ENCODE data around the gene PAN2.

PAN2 gene

GRCh38 chr12:56333679-56334489, at the start of gene PAN2:
Gene PAN2 (minus strand): TSS chr12:56334000. CDS start chr12:56333094, 906 bp downstream.
- Mint-ChIP-seq H3K9me3 (no peaks in the 10 kb centered on the region), H3K4me1 (ENCODE audit: low read depth) (peaks cover 52% of the 10 kb centered on the region)

DNA sequence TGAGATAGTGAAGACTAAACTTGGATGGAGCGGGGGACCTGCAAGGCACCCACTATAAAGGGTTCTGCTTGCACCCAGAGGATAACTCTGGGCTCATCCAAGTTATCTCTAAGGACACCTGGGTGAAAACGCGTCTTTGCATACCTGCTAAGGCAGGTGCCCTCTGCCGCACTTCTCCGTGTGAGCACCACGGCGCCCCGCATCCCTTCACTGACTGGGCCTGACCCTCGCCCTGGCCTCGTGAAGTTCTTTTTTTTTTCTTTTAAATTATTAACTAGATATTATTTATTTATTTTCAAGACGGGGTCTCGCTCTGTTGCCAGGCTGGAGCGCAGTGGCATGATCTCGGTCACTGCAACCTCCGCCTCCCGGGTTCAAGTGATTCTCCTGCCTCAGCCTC, 48.8 kb upstream of the PAN2 start:
- Mint-ChIP-seq H3K27ac (no peak overlapping the region), H3K9me3 (no peaks in the 10 kb centered on the region), H3K4me1 (ENCODE audit: low read depth) (no peaks in the 10 kb centered on the region), H3K27me3 (no peaks in the 10 kb centered on the region), H3K4me3 (no peak overlapping the region), H3K36me3 (ENCODE audit: low read depth) (no peaks in the 10 kb centered on the region)
- no peak for DNase-seq

More at GRCh38 chr12:56333679-56334489, at the start of gene PAN2:
- Mint-ChIP-seq H3K36me3 (ENCODE audit: low read depth) (peaks cover 19% of the 10 kb centered on the region), H3K27ac (peak within 1 kb of the TSS; percentile 100), H3K4me3 (peak within 1 kb of the TSS; percentile 96), H3K27me3 (no peaks in the 10 kb centered on the region)
- DNase-seq: peak; percentile 91

DNA sequence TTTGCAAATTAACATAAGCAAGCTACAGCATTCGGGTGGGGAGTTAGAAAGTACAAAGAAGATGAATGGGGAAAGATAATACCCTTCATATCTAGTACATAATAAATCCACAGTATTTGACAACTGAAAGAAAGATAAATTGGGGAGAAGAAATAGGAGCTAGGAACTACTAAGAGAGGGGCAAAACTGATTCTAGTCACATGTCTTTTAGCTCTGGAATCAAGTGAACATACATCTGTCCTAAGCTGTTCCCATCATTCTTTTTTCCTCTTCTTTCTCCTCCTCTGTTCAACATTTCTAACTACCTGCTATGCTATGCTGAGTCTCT, 44.2 kb upstream of the PAN2 start:
- Mint-ChIP-seq H3K4me1 (ENCODE audit: low read depth) (peaks cover 2% of the 10 kb centered on the region), H3K4me3 (no peak overlapping the region), H3K36me3 (ENCODE audit: low read depth) (no peaks in the 10 kb centered on the region), H3K9me3 (peaks cover 5% of the 10 kb centered on the region), H3K27ac (no peak overlapping the region), H3K27me3 (no peaks in the 10 kb centered on the region)
- no peak for DNase-seq

DNA sequence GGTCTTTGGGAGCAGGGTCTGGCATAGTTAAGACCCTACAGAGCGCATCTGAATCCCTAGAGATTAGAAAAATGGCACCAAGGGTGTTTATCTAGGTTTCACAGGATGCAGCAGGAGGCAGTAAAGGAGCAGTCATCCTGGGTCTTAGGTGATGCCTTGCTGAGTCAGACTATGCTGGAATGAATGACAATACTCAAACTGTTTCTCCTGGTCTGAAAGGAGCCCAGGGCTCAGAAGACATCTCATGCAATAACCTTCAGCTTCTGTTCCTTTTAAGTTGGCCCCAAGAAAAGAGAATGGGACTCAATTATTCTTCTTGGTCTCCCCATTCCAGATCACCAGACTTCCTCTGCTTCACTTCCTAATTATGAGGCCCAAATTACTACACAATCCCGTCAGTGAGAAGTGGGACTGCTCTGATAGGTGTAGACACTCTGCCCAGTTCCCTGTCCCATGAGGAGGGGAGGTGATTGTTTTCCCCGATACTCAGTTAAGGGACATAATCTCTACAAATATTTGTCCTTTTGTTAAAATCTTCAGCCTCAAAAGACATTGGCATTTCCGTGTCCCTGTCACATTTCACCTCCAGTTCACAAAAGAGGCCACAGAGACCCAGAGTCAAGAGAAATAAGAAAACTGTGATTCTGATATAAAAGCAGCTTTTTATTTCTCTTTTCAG, 43.6 kb upstream of the PAN2 start:
- H3K4me1 Mint-ChIP-seq (ENCODE audit: low read depth): peaks cover 2% of the 10 kb centered on the region
- peaks cover 5% of the 10 kb centered on the region for H3K9me3 Mint-ChIP-seq
- no peak overlapping the region for H3K4me3 Mint-ChIP-seq
- no peaks in the 10 kb centered on the region for H3K27me3 Mint-ChIP-seq
- no peaks in the 10 kb centered on the region for H3K36me3 Mint-ChIP-seq (ENCODE audit: low read depth)
- no peak overlapping the region for H3K27ac Mint-ChIP-seq
- no peak for DNase-seq

DNA sequence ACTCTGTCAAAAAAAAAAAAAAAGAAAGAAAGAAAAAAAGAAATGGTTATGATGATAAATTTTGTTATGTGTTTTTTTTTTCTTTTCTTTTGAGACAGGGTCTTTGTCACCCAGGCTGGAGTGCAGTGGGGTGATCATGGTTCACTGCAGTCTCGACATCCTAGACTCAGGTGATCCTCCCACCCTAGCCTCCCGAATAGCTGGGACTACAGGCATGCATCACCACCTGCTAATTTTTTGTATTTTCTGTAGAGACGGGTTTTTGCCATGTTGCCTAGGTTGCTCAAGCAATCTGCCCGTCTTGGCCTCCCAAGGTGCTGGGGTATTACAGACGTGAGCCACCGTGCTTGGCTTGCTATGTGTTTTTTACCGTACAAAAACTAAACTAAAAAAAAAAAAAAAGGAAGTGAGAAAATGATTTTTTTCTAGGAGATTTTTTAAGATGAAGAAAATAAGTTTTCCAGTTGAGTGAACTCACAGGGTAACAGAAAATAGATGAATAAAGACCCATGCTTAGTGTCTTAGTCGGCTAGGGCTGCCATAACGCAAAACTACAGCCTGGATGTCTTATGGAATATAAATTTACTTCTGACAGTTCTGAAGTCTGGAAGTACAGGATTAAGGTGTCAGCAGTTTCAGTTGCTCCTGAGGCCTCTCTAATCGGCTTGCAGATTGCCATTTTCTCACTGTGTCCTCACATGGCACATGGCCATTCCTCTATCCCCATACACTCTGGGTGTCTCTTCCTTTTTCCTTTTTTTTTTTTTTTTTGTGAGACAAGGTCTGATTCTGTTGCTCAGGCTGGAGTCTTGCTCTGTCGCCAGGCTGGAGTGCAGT, 42.0 kb upstream of the PAN2 start:
- Mint-ChIP-seq H3K4me3 (no peak overlapping the region), H3K27ac (no peak overlapping the region), H3K9me3 (peaks cover 5% of the 10 kb centered on the region), H3K36me3 (ENCODE audit: low read depth) (no peaks in the 10 kb centered on the region), H3K4me1 (ENCODE audit: low read depth) (peaks cover 2% of the 10 kb centered on the region), H3K27me3 (no peaks in the 10 kb centered on the region)
- no peak for DNase-seq

DNA sequence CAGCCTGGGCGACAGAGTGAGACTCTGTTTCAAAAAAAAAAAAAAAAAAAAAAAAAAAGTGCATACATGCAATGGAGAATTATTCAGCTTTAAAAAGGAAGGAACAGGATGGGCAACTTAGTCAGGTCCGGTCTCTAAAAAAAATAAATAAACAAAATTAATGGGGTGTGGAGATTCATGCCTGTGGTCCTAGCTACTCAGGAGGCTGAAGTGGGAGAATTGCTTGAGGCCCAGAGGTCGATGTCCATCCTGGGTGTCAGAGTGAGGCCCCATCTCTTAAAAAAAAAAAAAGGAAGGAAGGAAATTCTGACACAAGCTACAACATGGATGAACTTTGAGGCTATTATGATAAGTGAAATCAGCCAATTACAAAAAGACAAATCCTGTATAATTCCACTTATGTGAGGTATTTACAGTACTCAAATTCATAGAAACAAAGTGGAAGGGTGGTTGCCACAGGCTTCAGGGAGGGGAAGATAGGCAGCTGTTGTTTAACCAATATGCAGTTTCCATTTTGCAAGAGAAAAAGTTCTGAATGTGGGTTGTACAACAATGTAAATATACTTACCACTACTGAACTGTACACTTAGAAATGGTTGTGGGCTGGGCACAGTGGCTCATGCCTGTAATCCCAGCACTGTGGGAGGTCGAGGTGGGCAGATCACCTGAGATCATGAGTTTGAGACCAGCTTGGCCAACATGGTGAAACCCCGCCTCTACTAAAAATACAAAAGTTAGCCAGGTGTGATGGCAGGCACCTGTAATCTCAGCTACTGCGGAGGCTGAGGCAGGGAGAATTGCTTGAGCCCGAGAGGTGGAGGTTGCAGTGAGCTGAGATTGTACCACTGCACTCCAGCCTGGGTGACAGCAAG, 41.2 kb upstream of the PAN2 start:
- no peak overlapping the region for H3K4me3 Mint-ChIP-seq
- H3K36me3 Mint-ChIP-seq (ENCODE audit: low read depth): no peaks in the 10 kb centered on the region
- H3K27ac Mint-ChIP-seq: no peak overlapping the region
- DNase-seq: no peak
- peaks cover 2% of the 10 kb centered on the region for H3K4me1 Mint-ChIP-seq (ENCODE audit: low read depth)
- peaks cover 5% of the 10 kb centered on the region for H3K9me3 Mint-ChIP-seq
- H3K27me3 Mint-ChIP-seq: no peaks in the 10 kb centered on the region

DNA sequence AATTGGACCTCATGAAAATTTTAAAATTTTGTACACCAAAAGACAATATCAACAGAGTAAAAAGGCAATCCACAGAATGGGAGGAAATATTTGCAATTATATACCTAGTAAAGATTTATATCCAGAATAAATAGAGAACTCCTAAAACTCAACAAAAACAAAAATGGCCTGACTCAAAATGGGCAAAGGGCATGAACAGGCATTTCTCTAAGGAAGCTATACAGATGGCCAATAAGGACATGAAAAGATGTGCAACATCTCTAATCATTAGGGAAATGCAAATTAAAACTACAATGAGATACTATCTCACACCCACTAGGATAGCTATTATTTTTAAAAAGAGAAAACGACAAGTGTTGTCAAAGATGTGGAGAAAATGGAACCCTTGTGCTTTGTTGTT, 39.7 kb upstream of the PAN2 start:
- H3K4me3 Mint-ChIP-seq: no peak overlapping the region
- H3K36me3 Mint-ChIP-seq (ENCODE audit: low read depth): no peaks in the 10 kb centered on the region
- no peak overlapping the region for H3K27ac Mint-ChIP-seq
- no peaks in the 10 kb centered on the region for H3K27me3 Mint-ChIP-seq
- H3K9me3 Mint-ChIP-seq: peaks cover 5% of the 10 kb centered on the region
- H3K4me1 Mint-ChIP-seq (ENCODE audit: low read depth): peaks cover 2% of the 10 kb centered on the region
- no peak for DNase-seq

DNA sequence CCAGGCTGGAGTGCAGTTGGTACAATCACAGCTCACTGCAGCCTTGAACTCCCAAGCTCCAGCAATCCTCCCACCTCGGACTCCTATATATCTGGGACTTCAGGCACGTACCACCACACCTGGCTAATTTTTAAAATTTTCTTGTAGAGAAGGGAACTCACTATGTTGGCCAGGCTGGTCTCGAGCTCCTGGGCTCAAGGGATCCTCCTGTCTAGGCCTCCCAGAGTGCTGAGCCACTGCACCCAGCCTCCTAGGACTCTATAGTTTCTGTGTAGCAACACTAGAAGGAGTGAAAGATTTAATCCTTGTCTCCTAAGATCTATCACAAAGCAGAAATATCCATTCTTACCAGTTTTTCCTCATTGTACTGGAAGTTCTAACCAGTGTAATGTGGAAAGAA, 33.1 kb upstream of the PAN2 start:
- H3K36me3 Mint-ChIP-seq (ENCODE audit: low read depth): no peaks in the 10 kb centered on the region
- no peak overlapping the region for H3K4me3 Mint-ChIP-seq
- H3K27ac Mint-ChIP-seq: no peak overlapping the region
- H3K4me1 Mint-ChIP-seq (ENCODE audit: low read depth): no peaks in the 10 kb centered on the region
- H3K9me3 Mint-ChIP-seq: no peaks in the 10 kb centered on the region
- H3K27me3 Mint-ChIP-seq: no peaks in the 10 kb centered on the region
- DNase-seq: no peak

DNA sequence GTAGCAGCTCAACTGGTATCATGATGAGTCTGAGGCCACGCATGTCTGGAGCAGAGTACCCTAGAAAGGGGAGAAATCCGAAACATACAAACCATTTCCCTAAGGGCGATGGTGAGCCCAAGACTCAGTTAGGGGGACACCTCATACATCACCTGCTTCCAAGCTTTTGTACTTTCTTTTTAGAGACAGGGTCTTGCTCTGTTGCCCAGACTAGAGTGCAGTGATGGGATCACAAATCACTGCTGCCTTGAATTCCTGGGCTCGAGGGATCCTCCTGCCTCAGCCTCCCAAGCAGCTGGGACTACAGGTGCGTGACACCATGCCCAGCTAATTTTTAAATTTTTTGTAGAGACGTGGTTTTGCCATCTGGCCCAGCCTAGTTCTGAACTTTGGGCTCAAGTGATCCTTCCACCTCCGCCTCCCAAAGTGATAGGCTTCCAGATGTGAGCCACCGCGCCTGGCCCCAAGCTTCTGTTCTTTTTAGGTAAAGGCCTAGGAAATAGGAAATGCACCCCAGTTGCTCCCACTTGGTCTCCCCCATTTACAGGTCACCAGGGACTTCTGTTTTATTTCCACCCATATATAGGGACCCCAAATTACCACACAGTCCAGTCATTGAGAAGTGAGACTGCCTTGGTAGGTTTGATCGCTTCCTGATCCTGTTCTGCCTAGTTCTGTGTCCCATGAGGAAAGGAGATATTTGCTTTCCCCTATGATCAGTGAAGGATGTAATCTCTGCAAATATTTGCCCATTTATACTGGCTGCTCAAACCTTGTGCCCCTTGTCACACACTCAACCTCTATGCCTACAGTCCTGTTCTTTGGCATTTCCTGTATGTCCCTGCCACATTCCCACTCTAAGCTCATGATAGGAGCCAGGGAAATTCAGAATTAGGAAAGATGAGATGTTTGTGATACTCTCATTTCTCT, 28.6 kb upstream of the PAN2 start, which contains the start of gene APOF:
APOF (minus strand) TSS at position 728 of the 930 bp plus-strand sequence; CDS start at position 616, 112 bp downstream.
- Mint-ChIP-seq H3K27ac (peak within 1 kb of the TSS; percentile 97), H3K4me3 (peak within 1 kb of the TSS; percentile 86), H3K4me1 (ENCODE audit: low read depth) (peaks cover 29% of the 10 kb centered on the region), H3K9me3 (no peaks in the 10 kb centered on the region), H3K27me3 (no peaks in the 10 kb centered on the region), H3K36me3 (ENCODE audit: low read depth) (peaks cover 12% of the 10 kb centered on the region)
- DNase-seq: no peak

DNA sequence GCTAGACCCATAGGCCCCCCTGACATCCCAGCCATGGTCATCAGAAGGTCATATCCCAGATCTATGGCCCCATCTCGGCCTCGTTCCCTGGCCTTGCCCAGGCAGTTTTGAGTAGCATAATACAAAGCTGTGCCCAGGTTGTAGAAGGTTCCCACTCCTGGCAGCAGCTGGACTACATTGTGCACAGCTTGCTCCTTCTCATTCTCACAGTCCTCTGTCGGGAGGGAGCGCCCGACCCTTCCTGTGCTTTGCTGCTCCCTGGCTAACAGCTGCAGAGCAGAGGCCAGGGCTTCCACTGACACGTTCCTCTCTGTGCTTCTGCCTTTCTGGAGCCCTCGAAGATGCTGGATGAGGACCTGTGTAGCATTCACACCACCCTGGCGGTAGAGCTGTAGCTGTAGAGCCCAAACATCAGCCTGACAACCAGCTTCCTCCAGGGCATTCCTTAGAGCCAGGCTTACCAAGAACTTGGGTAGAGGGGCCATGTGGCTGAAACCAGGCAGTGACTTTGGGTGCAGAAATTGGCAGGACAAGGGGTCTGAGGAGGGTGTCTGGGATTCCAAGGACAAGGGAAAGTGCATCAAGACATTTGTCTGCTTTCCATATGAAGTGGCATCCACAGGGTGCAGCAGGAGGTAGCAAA, 27.8 kb upstream of the PAN2 start:
- peaks cover 29% of the 10 kb centered on the region for H3K4me1 Mint-ChIP-seq (ENCODE audit: low read depth)
- no peak for DNase-seq
- H3K27me3 Mint-ChIP-seq: no peaks in the 10 kb centered on the region
- peaks cover 14% of the 10 kb centered on the region for H3K36me3 Mint-ChIP-seq (ENCODE audit: low read depth)
- no peaks in the 10 kb centered on the region for H3K9me3 Mint-ChIP-seq
- H3K4me3 Mint-ChIP-seq: peak overlapping the region; percentile 86
- peak overlapping the region; percentile 97 for H3K27ac Mint-ChIP-seq

- Mint-ChIP-seq H3K9me3 (no peaks in the 10 kb centered on the region), H3K36me3 (ENCODE audit: low read depth) (peaks cover 27% of the 10 kb centered on the region), H3K27ac (peak within 1 kb of the TSS; percentile 97), H3K4me3 (peak within 1 kb of the TSS; percentile 86), H3K27me3 (no peaks in the 10 kb centered on the region), H3K4me1 (ENCODE audit: low read depth) (peaks cover 33% of the 10 kb centered on the region)
- DNase-seq: peak; percentile 99
Observed at GRCh38 chr12:56359851-56360767, 26.3 kb upstream of the PAN2 start, which contains the start of gene STAT2. Gene STAT2 (minus strand): TSS chr12:56360107. CDS start chr12:56356571, 3,536 bp downstream.
